OCI-LY1 (cell line): Measurements from ENCODE around the gene STAP1.
A peak's percentile ranks its signal among the peaks of the same experiment; 100 is the strongest.

Source experiments
- CTCF ChIP-seq: fragments of 200-600 bp; sonication (generic), shearing (Covaris generic); IDR thresholded peaks from 2 replicates; pipeline ENCODE4 v1.5.1; 2017; ENCODE audit warnings: mild to moderate bottlenecking, antibody characterized with exemption, low read length, moderate library complexity, mixed read lengths
- EZH2 ChIP-seq: fragments of 200-600 bp; sonication (generic), shearing (Covaris generic); IDR thresholded peaks from 2 replicates; pipeline ENCODE4 v1.8.0; 2017; ENCODE audit warnings: borderline replicate concordance, mixed run types, mild to moderate bottlenecking, antibody characterized with exemption, low read length, moderate library complexity, mixed read lengths

- TF ChIP-seq CTCF: peak; percentile 16; the same call in 1 of the 2 replicates
- TF ChIP-seq EZH2: no peak
Measured at GRCh38 chr4:67558493-67558892, at the start of gene STAP1.
